ENCODE measurements around the gene ZP4. TPM values are rescaled to one million over a fixed set of nuclear protein-coding genes. Genes with fewer than 3 reads are reported as not detected.

ZP4 gene
- total and polyA plus RNA-seq, 2 of the 13 experiments (the other 11 are each of a cell fraction or from before 2014, with no cell fraction given): not detected

GRCh38 chr1:237921306-237921705 lies 30.6 kb upstream of the ZP4 start:
- H4K20me1 ChIP-seq (ENCODE audit: insufficient read depth, low read length): no peaks in the 10 kb centered on the region
- H3K27me3 ChIP-seq (ENCODE audit: control insufficient read depth in 1 of 2, insufficient read depth in 2 of 2, low read length in 2 of 2): no peaks in the 10 kb centered on the region
- no peaks in the 10 kb centered on the region for H3K79me2 ChIP-seq (ENCODE audit: insufficient read depth, low read length)
- in situ Hi-C loops (cut with HindIII; ENCODE audit: extremely low pct_ligation_motif_present, low pct_unique_long_range_greater_than_20kb): no loop called here
- H3K4me2 ChIP-seq (ENCODE audit: low read depth, low read length): no peak overlapping the region
- no peak for TF ChIP-seq ZNF543 (CRISPR knock-in tag; IDR thresholded peaks at IDR 0.05)
- TF ChIP-seq ZBTB26 (CRISPR knock-in tag; IDR thresholded peaks at IDR 0.05; ENCODE audit: borderline replicate concordance): no peak
- no peak for TF ChIP-seq CENPX (CRISPR knock-in tag; IDR thresholded peaks at IDR 0.05)
- TF ChIP-seq GRHL1 (CRISPR knock-in tag; conservative IDR thresholded peaks at IDR 0.05): no peak
- TF ChIP-seq ZFP90 (CRISPR knock-in tag; IDR thresholded peaks at IDR 0.05; ENCODE audit: borderline replicate concordance): no peak
- TF ChIP-seq HMG20A (CRISPR knock-in tag; IDR thresholded peaks at IDR 0.05; ENCODE audit: borderline replicate concordance): no peak
- no peak for TF ChIP-seq HNRNPL (IDR thresholded peaks at IDR 0.05; ENCODE audit: low read depth, low read length)
- TF ChIP-seq TAF1 (CRISPR knock-in tag; IDR thresholded peaks at IDR 0.05): no peak
- FAIRE-seq (no peak), ATAC-seq (no peak), DNase-seq (ENCODE audit: low spot score) (no peak)
- BruUV-seq (replicated peaks): no TSS peak
- no peak overlapping the region for H3K4me3 ChIP-seq (replicated peaks in 1 of 3; ENCODE audit: insufficient read depth in 1 of 3, low read depth in 2 of 3, low read length in 3 of 3)
- H3K36me3 ChIP-seq (replicated peaks in 1 of 2; ENCODE audit: control insufficient read depth in 1 of 2, insufficient read depth in 2 of 2, low read length in 2 of 2): no peaks in the 10 kb centered on the region
- peaks cover 81% of the 10 kb centered on the region for H3K9me3 ChIP-seq (ENCODE audit: low read length)
- H3K4me1 ChIP-seq (ENCODE audit: insufficient read depth, low read length): no peaks in the 10 kb centered on the region
- ChIA-PET CTCF (ENCODE audit: low intra/inter-chr PET ratio, low total read pairs) (no interaction called here), POLR2A (no interaction called here)
- intact Hi-C loops (cut with micrococcal nuclease; ENCODE audit: unreplicated experiment): no loop called here
- no peak overlapping the region for H2AFZ ChIP-seq (ENCODE audit: low read length)
- no peak overlapping the region for H3K9ac ChIP-seq (ENCODE audit: insufficient read depth, low read depth, low read length)
- no peak overlapping the region for H3K27ac ChIP-seq (ENCODE audit: extremely low read length, insufficient read depth, low read length)

Measured in HepG2 (cell line).